NCI-H1930 (cell line): ENCODE data around the gene SDR42E2.
"Not testable (repeated sequence)": the region's sequence is repeated elsewhere in the genome, so short reads cannot be mapped to it uniquely, and the experiment has no call there.

ENCODE experiments used
- DNase-seq, 2 experiments: peaks; one replicate each; lab custom pipeline; 2025; lab: John Stamatoyannopoulos, UW

The SDR42E2 gene

DNA sequence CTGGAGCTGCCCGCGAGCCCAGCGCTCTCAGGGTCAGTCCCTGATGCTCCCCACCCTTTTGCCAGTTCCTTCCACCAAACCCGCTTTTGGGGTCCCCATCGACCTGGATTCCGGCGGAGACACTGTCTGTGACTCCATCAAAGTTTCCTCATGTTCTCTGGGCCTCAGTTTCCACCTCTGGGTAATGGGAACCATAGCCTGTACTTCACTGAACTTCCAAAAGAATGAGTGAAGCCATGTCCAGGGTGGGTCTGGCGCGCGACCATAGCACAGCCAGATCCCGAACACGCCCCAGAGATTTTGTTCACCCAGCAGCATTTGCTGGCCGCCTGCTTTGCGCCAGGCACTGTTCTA, 327 bp downstream of the SDR42E2 start:
- DNase-seq, result no peak

- DNase-seq, result no peak
These were observed 1.5 kb downstream of the SDR42E2 start for GRCh38 chr16:22163806-22164205.

DNA sequence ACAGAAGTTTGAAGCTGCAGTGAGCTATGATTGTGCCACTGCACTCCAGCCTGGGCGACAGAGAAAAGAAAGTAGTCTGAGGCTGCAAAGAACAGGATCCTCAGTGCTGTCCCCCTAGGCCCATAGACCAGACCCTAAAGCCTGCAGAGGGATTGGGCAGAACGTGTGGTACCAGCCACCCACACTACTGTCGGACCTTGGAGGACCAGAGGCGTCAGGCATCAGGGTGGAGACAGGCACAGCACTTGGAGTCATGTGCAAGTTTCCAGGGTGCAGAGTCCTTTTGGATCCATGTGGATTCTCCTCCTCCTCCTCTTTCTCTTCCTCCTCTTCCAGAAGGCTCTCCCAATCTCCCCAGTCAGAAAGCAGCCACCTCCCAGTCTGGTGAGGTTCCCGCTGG, 2.2 kb downstream of the SDR42E2 start:
- no peak for DNase-seq

GRCh38 chr16:22165508-22166285, 3.4 kb downstream of the SDR42E2 start:
- no peak for DNase-seq

DNA sequence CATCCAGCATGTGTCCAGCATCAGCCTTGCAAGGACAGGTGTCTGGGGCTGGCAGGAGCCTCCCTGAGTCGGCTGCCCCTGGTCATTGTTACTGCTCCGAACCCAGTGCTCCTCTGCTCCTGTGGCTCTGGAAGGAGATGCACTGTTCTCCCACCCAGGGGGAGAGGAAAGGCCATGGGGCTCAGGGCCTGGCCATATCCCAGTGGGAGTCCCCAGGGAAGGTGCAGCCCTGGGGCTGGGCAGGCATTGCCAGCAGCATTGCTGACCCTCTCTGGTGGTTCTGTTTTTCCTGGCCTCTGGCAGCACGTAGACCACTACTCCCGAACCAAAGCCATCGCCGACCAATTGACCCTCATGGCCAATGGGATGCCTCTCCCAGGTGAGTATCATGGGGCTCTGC, 9.6 kb downstream of the SDR42E2 start:
- DNase-seq, result no peak

- not testable (repeated sequence) for DNase-seq
These were observed 10.3 kb downstream of the SDR42E2 start for GRCh38 chr16:22172642-22173041.

DNA sequence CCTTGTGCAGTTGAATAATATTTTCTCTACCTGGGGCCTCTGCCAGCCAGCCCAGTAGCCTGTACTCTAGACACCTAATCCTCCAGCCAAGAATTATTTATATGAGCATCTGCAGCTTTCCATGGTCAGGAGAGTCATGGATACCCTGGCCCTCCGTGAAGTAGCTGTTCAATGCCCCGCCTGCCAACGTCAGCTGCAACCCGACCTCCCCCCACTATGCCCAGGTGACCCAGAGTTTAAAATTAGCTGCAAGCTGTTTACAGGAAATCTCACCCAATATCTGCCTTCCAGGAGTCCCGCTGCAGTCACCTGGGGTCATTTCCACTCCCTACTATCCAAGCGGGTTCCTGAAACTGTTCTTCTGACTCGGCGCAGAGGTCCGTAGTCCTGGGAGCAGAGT, 12.3 kb downstream of the SDR42E2 start:
- DNase-seq, result no peak

DNA sequence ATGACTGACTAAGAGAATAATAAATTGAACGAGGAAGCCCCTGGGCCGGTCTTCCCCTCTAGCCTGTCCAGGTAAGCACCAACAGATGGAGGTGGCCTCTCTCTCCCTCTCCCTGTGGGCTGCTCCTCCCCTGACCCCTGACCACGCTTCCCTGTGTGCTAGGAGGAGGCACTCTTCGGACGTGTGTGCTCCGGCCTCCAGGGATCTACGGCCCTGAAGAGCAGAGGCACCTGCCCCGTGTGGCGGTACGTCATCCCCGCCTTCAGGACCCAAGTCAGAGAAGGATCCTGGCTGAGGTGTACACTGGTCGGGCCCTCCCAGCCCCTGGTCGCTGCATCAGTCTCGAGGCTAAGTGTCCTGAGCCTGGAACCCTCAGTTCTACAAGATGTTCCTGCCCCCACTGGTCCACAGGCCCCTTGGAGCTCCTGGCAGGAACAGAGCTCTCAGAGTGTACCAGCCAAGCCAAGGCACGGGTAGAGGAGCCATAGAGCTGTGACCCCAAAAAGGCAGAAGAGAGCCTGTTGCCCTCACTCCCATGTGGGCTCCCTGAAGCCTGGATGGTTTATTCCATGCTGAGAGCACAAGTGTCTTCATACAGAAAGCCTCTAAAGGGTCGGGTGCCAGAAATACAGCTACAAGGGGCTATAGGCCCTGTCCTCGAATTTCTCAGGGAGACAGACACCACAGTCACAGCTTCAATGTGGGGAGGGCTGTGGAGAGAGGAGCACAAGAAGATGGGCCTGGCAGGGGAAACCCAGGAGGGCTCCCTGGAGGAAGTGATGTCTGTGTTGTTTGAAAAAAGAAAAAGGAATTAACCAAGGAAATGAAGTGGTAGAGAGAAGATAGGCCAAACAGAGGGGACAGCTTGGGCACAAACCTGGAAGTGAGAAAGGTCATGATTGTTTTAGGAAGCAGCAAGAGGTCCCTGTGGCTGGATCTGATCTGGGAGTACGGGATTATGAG, 15.9 kb downstream of the SDR42E2 start:
- no peak for DNase-seq

- DNase-seq, result no peak
These were observed 19.1 kb downstream of the SDR42E2 start for GRCh38 chr16:22181426-22181825.

DNA sequence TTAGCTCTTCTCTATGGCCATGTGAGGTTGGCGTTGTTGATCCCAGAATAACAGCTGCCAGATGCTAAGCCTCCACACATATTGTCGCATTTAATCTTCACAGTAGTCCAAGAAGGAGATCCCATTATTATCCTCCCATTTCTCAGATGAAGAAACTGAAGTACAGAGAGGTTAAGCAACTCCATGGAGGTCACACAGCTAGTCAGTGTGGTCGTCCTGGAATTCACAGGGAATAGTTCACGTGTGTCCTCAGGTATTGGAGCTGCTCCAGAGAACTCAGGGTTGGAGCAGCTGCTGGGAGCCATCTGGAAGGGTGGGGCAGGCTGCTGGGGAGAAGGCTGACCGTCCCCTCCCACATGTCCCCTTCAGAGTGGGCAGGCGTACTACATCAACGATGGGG, 19.5 kb downstream of the SDR42E2 start:
- DNase-seq, result no peak

GRCh38 chr16:22183335-22183734, 21.0 kb downstream of the SDR42E2 start:
- DNase-seq, result no peak

GRCh38 chr16:22183901-22184614, 21.8 kb downstream of the SDR42E2 start:
- no peak for DNase-seq

DNA sequence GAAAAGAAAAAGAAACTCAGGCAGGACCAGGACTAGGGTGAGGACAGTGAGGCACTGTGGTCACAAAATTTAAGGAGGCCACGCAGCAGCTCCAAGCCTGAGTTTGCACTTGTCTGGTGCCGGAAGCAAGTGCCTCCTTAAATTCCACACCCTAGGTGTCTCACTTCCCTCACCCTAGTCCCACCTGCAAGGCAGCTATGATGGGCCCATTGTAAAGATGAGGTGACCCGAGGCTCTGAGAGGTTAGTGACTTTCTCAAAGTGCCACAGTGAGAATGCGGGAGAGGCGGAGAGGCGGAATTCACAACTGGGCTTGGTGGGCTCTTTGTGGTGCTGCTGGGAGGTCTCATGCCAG, 22.3 kb downstream of the SDR42E2 start:
- no peak for DNase-seq

GRCh38 chr16:22186517-22186916, 24.2 kb downstream of the SDR42E2 start:
- DNase-seq, result no peak

DNA sequence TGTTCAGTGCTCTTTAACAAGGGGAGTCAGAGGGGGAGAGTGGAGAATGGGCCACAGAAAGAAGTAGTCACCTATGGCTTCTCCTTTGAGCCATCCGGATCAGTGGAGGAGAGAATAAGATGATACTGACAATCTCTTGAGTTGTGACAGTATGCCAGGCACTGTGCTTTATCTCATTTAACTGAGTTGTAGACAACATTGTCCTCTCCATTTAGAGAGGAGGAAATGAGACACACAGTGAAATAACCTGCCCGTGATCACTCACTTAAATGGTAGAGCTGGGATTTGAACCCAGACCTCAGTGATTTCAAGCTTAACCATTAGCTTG, 25.9 kb downstream of the SDR42E2 start:
- no peak for DNase-seq

DNA sequence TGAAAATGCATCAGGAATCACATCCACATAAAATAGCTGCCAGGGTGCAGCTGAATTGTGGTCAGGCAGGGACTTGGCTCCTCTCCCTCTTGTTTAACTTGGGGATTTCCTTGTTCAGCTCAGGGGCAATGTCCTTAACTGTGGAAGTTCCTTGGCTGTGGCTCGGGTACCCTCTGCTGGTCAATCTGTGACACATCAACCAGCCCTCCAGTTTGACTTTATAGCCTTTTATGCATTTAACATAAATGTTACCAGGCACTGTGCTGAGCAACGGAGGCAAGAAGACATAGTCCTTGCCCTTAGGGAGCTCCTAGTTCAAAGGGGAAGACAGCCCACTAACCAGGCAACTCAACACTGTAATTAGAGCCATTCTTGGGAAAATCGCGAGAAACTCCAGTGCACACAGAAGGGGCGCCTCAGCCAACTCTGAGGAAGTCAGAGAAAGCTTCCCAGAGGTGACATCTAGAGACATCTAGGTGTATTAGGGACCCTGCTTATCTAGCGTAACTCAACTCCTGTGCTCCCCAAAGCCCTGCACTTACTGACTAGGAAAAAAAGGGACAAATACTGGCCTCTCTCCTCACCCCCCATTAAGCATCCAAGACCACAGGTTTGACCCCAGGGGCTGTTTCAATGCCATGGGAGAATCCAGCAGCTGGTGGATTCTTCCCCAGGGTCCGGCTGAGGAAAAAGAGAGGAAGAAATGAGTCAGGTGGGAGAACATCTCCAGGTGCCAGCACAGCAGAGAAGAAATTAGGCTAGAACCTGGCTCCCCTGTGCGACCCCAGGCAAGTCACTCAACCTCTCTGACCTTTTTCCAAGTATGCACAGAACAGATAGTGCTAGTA, 26.5 kb downstream of the SDR42E2 start:
- DNase-seq, result peak; percentile 43 to 55

DNA sequence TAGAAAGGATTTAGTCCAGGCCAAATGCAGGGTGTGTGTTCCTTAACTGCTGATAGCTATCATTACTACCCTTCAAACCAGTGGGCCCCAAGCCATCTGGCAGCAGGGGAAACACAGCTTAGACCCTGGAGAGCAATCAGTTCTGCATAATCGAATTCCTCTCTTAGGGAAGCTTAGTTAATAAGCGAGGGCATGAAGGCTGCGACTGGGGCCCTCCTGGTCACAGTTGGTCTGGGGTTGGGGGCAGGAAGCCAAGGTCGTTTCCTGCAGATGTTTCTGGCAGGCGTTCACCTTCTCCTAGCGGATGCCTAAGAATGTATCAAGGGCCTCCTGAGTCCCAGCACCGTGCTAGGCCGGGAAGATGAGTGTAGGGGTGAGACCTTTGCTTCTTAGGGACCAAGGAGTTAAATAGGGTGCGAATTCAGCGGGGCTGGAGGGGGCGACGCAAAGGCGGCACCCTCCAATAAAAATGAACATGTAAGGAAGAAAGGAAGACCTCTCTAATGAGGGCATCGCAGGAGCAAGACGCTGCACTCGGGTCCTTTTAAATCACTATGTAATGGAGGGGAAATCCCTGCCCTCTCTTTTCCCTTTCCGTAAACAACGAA, 27.3 kb downstream of the SDR42E2 start:
- no peak for DNase-seq

GRCh38 chr16:22190081-22190775, 27.9 kb downstream of the SDR42E2 start:
- peak in 1 of 2 experiments; percentile 100 for DNase-seq

DNA sequence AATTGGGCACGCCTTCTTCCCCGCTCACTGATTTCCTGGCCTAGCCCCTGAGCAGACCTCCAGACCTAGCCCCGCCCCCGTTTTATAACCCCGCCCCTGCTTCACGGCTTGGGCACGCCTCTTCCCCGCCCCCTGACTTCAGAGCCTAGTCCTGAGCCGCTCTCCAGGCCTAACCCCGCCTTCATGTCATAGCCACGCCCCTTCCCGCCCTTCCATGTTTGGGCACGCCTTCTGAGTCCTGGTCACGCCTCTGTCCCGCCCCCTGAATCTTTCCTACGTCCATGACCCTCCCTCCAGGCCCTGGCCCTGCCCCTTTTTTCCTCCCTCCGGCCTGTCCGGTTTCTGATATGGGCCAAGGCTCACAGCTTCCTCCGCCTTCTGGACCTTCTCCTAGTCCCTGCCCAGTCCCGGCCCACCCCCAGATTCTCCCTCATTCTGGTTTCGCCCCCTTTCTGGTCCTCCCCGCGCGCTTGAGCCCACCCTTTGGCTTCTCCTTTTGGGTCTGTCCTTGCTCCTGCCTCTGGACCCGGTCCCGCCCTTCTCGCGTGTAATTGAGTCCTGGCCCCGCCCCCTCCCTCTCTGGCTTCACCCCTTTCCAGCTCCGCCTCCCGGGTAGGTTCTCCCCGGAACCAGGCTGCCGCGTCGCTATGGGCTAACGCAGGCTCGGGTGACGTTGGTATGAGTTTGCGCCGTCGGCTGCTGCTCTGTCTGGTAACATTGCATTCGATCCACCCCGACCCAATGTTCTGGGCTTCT, 28.6 kb downstream of the SDR42E2 start:
- DNase-seq, result peak; percentile 91 to 99
